A549 (cell line): ENCODE data around the gene P3R3URF. TPM values are rescaled to one million over a fixed set of nuclear protein-coding genes. Genes with fewer than 3 reads are reported as not detected.

Experiments
- ATAC-seq, 2 experiments: fragments of 200-7000 bp in 1 of 2; fragments of >200 bp in 1 of 2; cut with Nextera tagmentation in 1 of 2; cut with Tn5 transposase in 1 of 2; 3 replicates each; pipeline versions ENCODE4 v1.8.0 to v1.9.1; 2018 to 2020; ENCODE audit warnings: mild to moderate bottlenecking in 1 of 2, moderate library complexity in 1 of 2
- CTCF ChIA-PET: fragments of 300-600 bp; sonication (Branson Sonifier 250); formaldehyde crosslinking; extraction: SDS; loops from one replicate; lab custom pipeline; 2021; ENCODE audit warnings: antibody characterized with exemption, inconsistent platforms; lab: Yijun Ruan, JAX
- POLR2A ChIA-PET: fragments of 350-600 bp; formaldehyde crosslinking; extraction: SDS; loops from one replicate; lab custom pipeline; 2021; ENCODE audit warnings: antibody characterized with exemption, inconsistent platforms; lab: Yijun Ruan, JAX
- DNase-seq, 2 experiments: peaks; one replicate each; pipeline versions ENCODE4 v3.0.0 to v3.0.0-alpha.2; 2011 to 2016; ENCODE audit warnings: low read depth in 1 of 2, low spot score in 1 of 2
- FAIRE-seq: peaks from 2 replicates; lab custom pipeline; 2011; peaks lifted over from hg19 to GRCh38; lab: Jason Lieb, UNC
- H3K27ac ChIP-seq, 2 experiments: fragments of >200 bp; sonication (Bioruptor Twin); formaldehyde crosslinking; 3 replicates each; pipeline ENCODE4 v1.5.1; 2016 to 2017
- H3K4me1 ChIP-seq: fragments of >200 bp; sonication (Bioruptor Twin); formaldehyde crosslinking; 3 replicates; pipeline ENCODE4 v1.6.1; 2016
- H3K4me2 ChIP-seq: fragments of >200 bp; sonication (Bioruptor Twin); formaldehyde crosslinking; 3 replicates; pipeline ENCODE4 v1.6.1; 2016
- H3K4me3 ChIP-seq: fragments of >200 bp; sonication (Bioruptor Twin); formaldehyde crosslinking; 3 replicates; pipeline ENCODE4 v1.5.1; 2016
- H3K9me3 ChIP-seq: fragments of >200 bp; sonication (Bioruptor Twin); formaldehyde crosslinking; 3 replicates; pipeline ENCODE4 v1.6.1; 2016
- CBX2 ChIP-seq: fragments of 200-600 bp; sonication (generic); IDR thresholded peaks from 2 replicates; pipeline ENCODE4 v1.6.1; 2016; ENCODE audit warnings: low read depth, mild to moderate bottlenecking, borderline replicate concordance
- CBX8 ChIP-seq: fragments of 200-600 bp; sonication (generic); IDR thresholded peaks from 2 replicates; pipeline ENCODE4 v1.6.1; 2016
- E2F6 ChIP-seq: IDR thresholded peaks from 2 replicates; pipeline ENCODE4 v1.6.1; 2012; ENCODE audit warnings: low read depth, borderline replicate concordance
- FOSB ChIP-seq: fragments of 250-450 bp; sonication (Bioruptor Pico); IDR thresholded peaks from 2 replicates; pipeline ENCODE4 v1.5.0; 2020; ENCODE audit warnings: mild to moderate bottlenecking, moderate library complexity
- FOXS1 ChIP-seq: fragments of 250-450 bp; sonication (Bioruptor Pico); IDR thresholded peaks from 2 replicates; pipeline ENCODE4 v1.5.0; 2020; ENCODE audit warnings: mild to moderate bottlenecking, moderate library complexity
- HEYL ChIP-seq: fragments of 250-450 bp; sonication (Bioruptor Pico); IDR thresholded peaks from 2 replicates; pipeline ENCODE4 v1.8.0; 2021; ENCODE audit warnings: mild to moderate bottlenecking, moderate library complexity
- KDM1A ChIP-seq: fragments of 200-600 bp; sonication (generic); IDR thresholded peaks from 2 replicates; pipeline ENCODE4 v1.6.1; 2016; ENCODE audit warnings: low read depth, mild to moderate bottlenecking
- KDM5A ChIP-seq: fragments of 200-600 bp; sonication (generic); IDR thresholded peaks from 2 replicates; pipeline ENCODE4 v1.6.1; 2016; ENCODE audit warnings: antibody characterized with exemption, mild to moderate bottlenecking
- MAFK ChIP-seq: fragments of 450-650 bp; IDR thresholded peaks from 2 replicates; pipeline ENCODE4 v1.6.1; 2014; ENCODE audit not compliant: partially characterized antibody
- MAZ ChIP-seq: fragments of 150-350 bp; IDR thresholded peaks from 2 replicates; pipeline ENCODE4 v1.6.1; 2014; ENCODE audit warnings: antibody characterized with exemption, low read depth, low read length, borderline replicate concordance
- NPAS2 ChIP-seq: fragments of 250-450 bp; sonication (Bioruptor Pico); IDR thresholded peaks from 2 replicates; pipeline ENCODE4 v1.8.0; 2022; ENCODE audit warnings: mild to moderate bottlenecking, moderate library complexity, borderline replicate concordance
- NR3C1 ChIP-seq: fragments of >200 bp; sonication (Bioruptor Twin); formaldehyde crosslinking; IDR thresholded peaks from 3 replicates; pipeline ENCODE4 v1.6.1; 2017
- PHF8 ChIP-seq: fragments of 200-600 bp; sonication (generic); IDR thresholded peaks from 2 replicates; pipeline ENCODE4 v1.6.1; 2016; ENCODE audit warnings: low read depth, mild to moderate bottlenecking, antibody characterized with exemption, moderate library complexity, borderline replicate concordance
- POLR2A ChIP-seq: IDR thresholded peaks from 2 replicates; pipeline ENCODE4 v1.6.1; 2012; ENCODE audit warnings: mild to moderate bottlenecking, low read length
- RAD21 ChIP-seq, 2 experiments: fragments of >200 bp in 1 of 2; sonication (Bioruptor Twin) in 1 of 2; formaldehyde crosslinking in 1 of 2; IDR thresholded peaks in 1 of 2; conservative IDR thresholded peaks in 1 of 2; 2 replicates in 1 of 2; 3 replicates in 1 of 2; pipeline ENCODE4 v1.6.1; 2012 to 2018; ENCODE audit warnings: inconsistent platforms in 1 of 2
- RARB ChIP-seq: fragments of 250-450 bp; sonication (Bioruptor Pico); IDR thresholded peaks from 2 replicates; pipeline ENCODE4 v1.8.0; 2021; ENCODE audit warnings: mild to moderate bottlenecking, moderate library complexity
- RCOR1 ChIP-seq: fragments of 150-350 bp; IDR thresholded peaks from 2 replicates; pipeline ENCODE4 v1.6.1; 2014; ENCODE audit warnings: antibody characterized with exemption, low read length, low read depth
- USF2 ChIP-seq: fragments of 450-650 bp; IDR thresholded peaks from 2 replicates; pipeline ENCODE4 v1.6.1; 2014; ENCODE audit warnings: antibody characterized with exemption
- WGBS: methylation state at CpG from one replicate; pipeline ENCODE4 v1.1.6; 2017; ENCODE audit errors: missing lambda C conversion rate; 5-methylcytosine and 5-hydroxymethylcytosine counted together
- polyA plus RNA-seq, 4 experiments: library from polyadenylated mRNA; depleted of rRNA in 3 of 4; stranded (reverse); fragments of >200 nt; fragmentation: RNase III in 1 of 4; extraction: RNeasy Plus Mini Kit Qiagen cat#74134 plus additional on column Dnase treatment in 1 of 4; gene quantifications; 2 replicates in 3 of 4; 3 replicates in 1 of 4; pipeline ENCODE4 v1.2.3, GENCODE V29; 2011 to 2017
- TF ChIP-seq, protein P1 (sequence below): IDR thresholded peaks from 2 replicates; pipeline ENCODE4 v1.6.1; 2012
- TF ChIP-seq, protein P2 (sequence below): fragments of 250-450 bp; sonication (Bioruptor Pico); IDR thresholded peaks from 2 replicates; pipeline ENCODE4 v1.5.0; 2020; ENCODE audit warnings: low read depth, mild to moderate bottlenecking, moderate library complexity
- TF ChIP-seq, protein P3 (sequence below): fragments of 250-450 bp; sonication (Bioruptor Pico); IDR thresholded peaks from 2 replicates; pipeline ENCODE4 v1.5.0; 2021; ENCODE audit warnings: mild to moderate bottlenecking, moderate library complexity, borderline replicate concordance

Gene P3R3URF
- polyA plus RNA-seq, 2 of the 4 experiments (the other 2 are of a cell fraction): not detected

DNA sequence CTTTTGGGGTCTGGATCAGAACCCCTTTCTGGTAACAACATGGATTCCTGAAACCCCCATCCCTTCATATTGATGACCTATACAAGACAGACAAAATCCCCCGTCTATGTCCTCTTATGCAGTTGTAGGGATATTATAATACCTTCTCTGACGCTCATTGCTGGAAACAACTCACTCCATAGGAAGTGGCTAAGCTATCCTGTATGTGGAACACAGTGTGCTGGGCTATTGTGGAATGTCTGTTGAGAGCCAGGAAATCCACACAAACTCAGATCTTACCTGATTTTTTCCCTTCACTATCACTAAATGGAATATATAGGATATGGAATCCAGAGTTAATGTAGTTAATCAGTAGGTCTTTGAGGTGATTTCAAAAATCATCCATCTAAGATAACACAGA, 26.2 kb downstream of the P3R3URF start:
- CTCF ChIA-PET: no interaction called here

DNA sequence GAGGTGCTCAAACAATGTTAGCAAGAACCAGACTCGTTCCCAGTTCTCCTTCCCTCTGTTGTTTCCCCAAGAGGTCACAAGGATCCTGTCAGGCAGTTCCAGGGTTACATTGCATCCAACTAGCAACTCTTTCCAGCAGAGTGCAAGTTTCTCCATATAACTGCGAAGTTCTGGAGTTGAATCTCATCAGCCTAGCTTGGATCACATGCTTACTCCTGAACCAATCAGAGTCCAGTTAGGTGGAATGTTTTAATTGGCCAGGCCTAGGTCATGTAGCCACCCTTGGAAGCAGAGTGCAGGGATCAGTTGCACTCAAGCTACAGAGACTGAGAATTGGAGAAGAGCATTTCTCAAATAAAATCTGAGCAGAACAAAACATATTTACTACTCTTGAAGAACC, 28.0 kb downstream of the P3R3URF start:
- H3K9me3 ChIP-seq: no peaks in the 10 kb centered on the region
- H3K4me2 ChIP-seq: no peak overlapping the region
- no peak overlapping the region for H3K4me3 ChIP-seq
- ChIA-PET POLR2A (no interaction called here), CTCF (no interaction called here)
- no peak for TF ChIP-seq RAD21 (conservative IDR thresholded peaks at IDR 0.05 in 1 of 2, IDR thresholded peaks at IDR 0.05 in 1 of 2)
- TF ChIP-seq KDM5A: no peak
- TF ChIP-seq HEYL (CRISPR knock-in tag): no peak
- no peak for TF ChIP-seq FOXS1 (CRISPR knock-in tag)
- TF ChIP-seq USF2: no peak
- TF ChIP-seq RCOR1: no peak
- TF ChIP-seq PHF8: no peak
- TF ChIP-seq, protein P1, sequence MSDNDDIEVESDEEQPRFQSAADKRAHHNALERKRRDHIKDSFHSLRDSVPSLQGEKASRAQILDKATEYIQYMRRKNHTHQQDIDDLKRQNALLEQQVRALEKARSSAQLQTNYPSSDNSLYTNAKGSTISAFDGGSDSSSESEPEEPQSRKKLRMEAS: no peak
- no peak for TF ChIP-seq CBX8
- TF ChIP-seq MAZ: no peak
- TF ChIP-seq, protein P2, sequence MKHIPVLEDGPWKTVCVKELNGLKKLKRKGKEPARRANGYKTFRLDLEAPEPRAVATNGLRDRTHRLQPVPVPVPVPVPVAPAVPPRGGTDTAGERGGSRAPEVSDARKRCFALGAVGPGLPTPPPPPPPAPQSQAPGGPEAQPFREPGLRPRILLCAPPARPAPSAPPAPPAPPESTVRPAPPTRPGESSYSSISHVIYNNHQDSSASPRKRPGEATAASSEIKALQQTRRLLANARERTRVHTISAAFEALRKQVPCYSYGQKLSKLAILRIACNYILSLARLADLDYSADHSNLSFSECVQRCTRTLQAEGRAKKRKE (CRISPR knock-in tag): no peak
- no peak for TF ChIP-seq CBX2
- TF ChIP-seq NPAS2 (CRISPR knock-in tag): no peak
- ATAC-seq (0 out of 6 replicates have a peak, but pooled peaks of 1 of the 2 experiments have one; percentile 35), DNase-seq (no peak), FAIRE-seq (no peak)
- H3K4me1 ChIP-seq: no peaks in the 10 kb centered on the region
- no peak overlapping the region for H3K27ac ChIP-seq
- 42% methylated on average over 2 of the region's 2 CpGs for WGBS

More for the DNA sequence above, 26.2 kb downstream of the P3R3URF start:
- Histone ChIP-seq H3K4me3 (no peak overlapping the region), H3K4me1 (no peaks in the 10 kb centered on the region), H3K27ac (no peak overlapping the region), H3K9me3 (no peaks in the 10 kb centered on the region), H3K4me2 (no peak overlapping the region)
- POLR2A ChIA-PET: no interaction called here
- WGBS: 85% methylated on average over 2 of the region's 2 CpGs
- TF ChIP-seq, protein P3, sequence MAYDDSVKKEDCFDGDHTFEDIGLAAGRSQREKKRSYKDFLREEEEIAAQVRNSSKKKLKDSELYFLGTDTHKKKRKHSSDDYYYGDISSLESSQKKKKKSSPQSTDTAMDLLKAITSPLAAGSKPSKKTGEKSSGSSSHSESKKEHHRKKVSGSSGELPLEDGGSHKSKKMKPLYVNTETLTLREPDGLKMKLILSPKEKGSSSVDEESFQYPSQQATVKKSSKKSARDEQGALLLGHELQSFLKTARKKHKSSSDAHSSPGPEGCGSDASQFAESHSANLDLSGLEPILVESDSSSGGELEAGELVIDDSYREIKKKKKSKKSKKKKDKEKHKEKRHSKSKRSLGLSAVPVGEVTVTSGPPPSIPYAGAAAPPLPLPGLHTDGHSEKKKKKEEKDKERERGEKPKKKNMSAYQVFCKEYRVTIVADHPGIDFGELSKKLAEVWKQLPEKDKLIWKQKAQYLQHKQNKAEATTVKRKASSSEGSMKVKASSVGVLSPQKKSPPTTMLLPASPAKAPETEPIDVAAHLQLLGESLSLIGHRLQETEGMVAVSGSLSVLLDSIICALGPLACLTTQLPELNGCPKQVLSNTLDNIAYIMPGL: no peak
- TF ChIP-seq NR3C1: no peak
- no peak for TF ChIP-seq FOSB (CRISPR knock-in tag)
- TF ChIP-seq POLR2A: no peak
- TF ChIP-seq KDM1A: no peak
- TF ChIP-seq MAFK: no peak
- TF ChIP-seq E2F6: no peak
- no peak for TF ChIP-seq RARB (CRISPR knock-in tag)
- ATAC-seq (no peak), DNase-seq (no peak), FAIRE-seq (no peak)

- POLR2A ChIA-PET: no interaction called here
- CTCF ChIA-PET: interaction anchor here (1.2 kb wide), 1 partner anchor 102 kb away, joined by 3 read pairs; no protein-coding TSS in a partner anchor
- H3K4me1 ChIP-seq: peaks cover 21% of the 10 kb centered on the region; the same call in 2 of the 3 replicates
Observed at GRCh38 chr1:46137916-46138315, 38.4 kb downstream of the P3R3URF start.

More at GRCh38 chr1:46137916-46138315, 38.4 kb downstream of the P3R3URF start:
- WGBS: 75% methylated on average over 3 of the region's 3 CpGs
- TF ChIP-seq, protein P2 (CRISPR knock-in tag): no peak
- DNase-seq: no peak
- FAIRE-seq: no peak
- Histone ChIP-seq H3K27ac (no peak overlapping the region), H3K4me2 (no peak overlapping the region), H3K9me3 (no peaks in the 10 kb centered on the region), H3K4me3 (no peak overlapping the region)
- no peak for ATAC-seq
